Testis (tissue), 3 donors: ENCODE results near the gene HERC2. TPM values are rescaled to one million over a fixed set of nuclear protein-coding genes. Genes with fewer than 3 reads are reported as not detected.

Experiments used
- DNase-seq: peaks from one replicate; pipeline ENCODE4 v3.0.0-alpha.2; 2019
- H3K27ac ChIP-seq, 2 donors: fragments of 200-600 bp; sonication (generic); one replicate each; pipeline ENCODE4 v1.5.1; 2019
- H3K27me3 ChIP-seq: fragments of 200-600 bp; sonication (generic); one replicate; pipeline ENCODE4 v1.5.1; 2019
- H3K36me3 ChIP-seq: fragments of 200-600 bp; sonication (generic); one replicate; pipeline ENCODE4 v1.5.1; 2017; ENCODE audit warnings: low read depth; ENCODE audit errors: missing control alignments
- H3K4me1 ChIP-seq: fragments of 200-600 bp; sonication (generic); one replicate; pipeline ENCODE4 v1.5.1; 2019
- H3K4me3 ChIP-seq, 2 donors: fragments of 200-600 bp; sonication (generic); one replicate each; pipeline ENCODE4 v1.5.1; 2017 to 2019
- H3K9me3 ChIP-seq: fragments of 200-600 bp; sonication (generic); one replicate; pipeline ENCODE4 v1.5.1; 2017
- CTCF ChIP-seq, 3 experiments: fragments of 450-650 bp in 2 of 3; fragments of 200-600 bp in 1 of 3; sonication (generic) in 1 of 3; IDR thresholded peaks; one replicate each; pipeline ENCODE4 v1.5.1; 2016 to 2019; ENCODE audit warnings: antibody characterized with exemption in 3 of 3, mild to moderate bottlenecking in 2 of 3, moderate library complexity in 1 of 3
- POLR2A ChIP-seq: fragments of 450-650 bp; IDR thresholded peaks from one replicate; pipeline ENCODE4 v1.6.1; 2017; ENCODE audit warnings: antibody characterized with exemption, mild to moderate bottlenecking, moderate library complexity
- WGBS, 2 donors: methylation state at CpG; one replicate each; pipeline ENCODE4 v1.1.5; 2018; 5-methylcytosine and 5-hydroxymethylcytosine counted together
- intact Hi-C: fragments of 100-400 bp; cut with DNase I; formaldehyde crosslinking; loops from one replicate; pipeline ENCODE4 v1.15.1; 2023; ENCODE audit warnings: low total_unique reads
- polyA plus RNA-seq: library from polyadenylated mRNA; stranded (reverse); fragments of 350-450 nt; fragmentation: Illumina TruSeq; extraction: RNeasy Lipid Tissue Mini Kit (QIAGEN cat#74804); gene quantifications from one replicate; pipeline ENCODE4 v1.2.3, GENCODE V29; 2014; ENCODE audit warnings: low read depth, low replicate concordance; ENCODE audit not compliant: insufficient read depth
- total RNA-seq, 2 donors: library from RNA; depleted of rRNA; stranded (reverse); fragments of >200 nt; gene quantifications; one replicate each; pipeline ENCODE4 v1.2.3, GENCODE V29; 2016

Gene HERC2
- total and polyA plus RNA-seq, 3 donors from 2014 or later, result 45.6 to 113 (median 78.2) TPM

DNA sequence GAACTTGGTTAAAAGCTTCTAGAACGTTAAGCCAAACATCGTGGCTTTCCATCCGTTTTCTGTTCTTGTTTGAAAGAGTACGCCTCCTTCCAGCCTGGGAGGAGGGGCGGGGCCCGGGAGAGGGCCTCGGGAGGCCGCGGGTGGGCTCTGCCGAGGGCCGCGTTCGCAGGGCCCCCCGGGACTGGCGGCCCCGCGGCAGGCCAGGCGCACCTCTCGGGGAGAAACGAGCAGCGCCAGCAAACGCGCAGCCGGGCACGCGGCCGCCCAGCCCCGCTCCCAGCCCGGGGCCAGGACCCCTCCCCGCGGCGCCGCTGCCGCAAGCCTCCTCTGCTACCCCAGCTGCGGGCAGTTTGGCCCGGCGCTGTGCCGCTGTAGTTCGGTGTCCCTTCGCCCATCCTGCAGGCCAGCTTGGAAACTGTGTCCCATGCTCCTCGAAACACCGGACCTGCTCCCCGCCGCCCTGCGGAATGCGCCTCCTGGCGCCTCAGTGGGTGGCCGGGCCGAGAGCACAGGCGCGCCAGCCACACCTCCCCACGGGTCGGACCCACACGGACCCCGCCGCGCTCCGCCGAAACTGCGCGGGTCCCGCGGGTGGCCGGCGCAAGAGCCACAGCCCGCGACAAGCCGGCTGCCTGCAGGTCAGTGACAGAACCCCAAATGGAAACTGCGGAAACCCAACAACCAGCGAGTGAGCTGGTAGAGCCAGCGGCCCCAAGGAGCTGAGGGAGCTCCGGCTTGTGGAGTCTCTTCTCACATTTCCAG, 225.1 kb downstream of the HERC2 start:
- TF ChIP-seq CTCF (IDR thresholded peaks at IDR 0.05), result no peak
- H3K27me3 ChIP-seq, result no peaks in the 10 kb centered on the region
- peak overlapping the region; percentile 28 to 70 for H3K27ac ChIP-seq
- H3K9me3 ChIP-seq, result no peaks in the 10 kb centered on the region
- WGBS, 2 donors, result 2 to 10% methylated on average over 7 to 68 of the region's 72 CpGs
- peaks cover 21% of the 10 kb centered on the region for H3K4me1 ChIP-seq
- no peak for DNase-seq
- no peaks in the 10 kb centered on the region for H3K36me3 ChIP-seq
- intact Hi-C loops, result no loop called here
- peak overlapping the region; percentile 49 to 55 for H3K4me3 ChIP-seq

GRCh38 chr15:28096411-28096669, 225.6 kb downstream of the HERC2 start:
- TF ChIP-seq POLR2A (no peak), CTCF (IDR thresholded peaks at IDR 0.05) (no peak)
- Histone ChIP-seq H3K4me3 (peak overlapping the region; percentile 49 to 55), H3K4me1 (peaks cover 21% of the 10 kb centered on the region), H3K36me3 (no peaks in the 10 kb centered on the region), H3K27me3 (no peaks in the 10 kb centered on the region), H3K9me3 (no peaks in the 10 kb centered on the region), H3K27ac (peak overlapping the region; percentile 28 to 70)
- 0% methylated on average over 9 to 13 of the region's 13 CpGs for WGBS, 2 donors
- intact Hi-C loops, result no loop called here
- DNase-seq, result no peak

DNA sequence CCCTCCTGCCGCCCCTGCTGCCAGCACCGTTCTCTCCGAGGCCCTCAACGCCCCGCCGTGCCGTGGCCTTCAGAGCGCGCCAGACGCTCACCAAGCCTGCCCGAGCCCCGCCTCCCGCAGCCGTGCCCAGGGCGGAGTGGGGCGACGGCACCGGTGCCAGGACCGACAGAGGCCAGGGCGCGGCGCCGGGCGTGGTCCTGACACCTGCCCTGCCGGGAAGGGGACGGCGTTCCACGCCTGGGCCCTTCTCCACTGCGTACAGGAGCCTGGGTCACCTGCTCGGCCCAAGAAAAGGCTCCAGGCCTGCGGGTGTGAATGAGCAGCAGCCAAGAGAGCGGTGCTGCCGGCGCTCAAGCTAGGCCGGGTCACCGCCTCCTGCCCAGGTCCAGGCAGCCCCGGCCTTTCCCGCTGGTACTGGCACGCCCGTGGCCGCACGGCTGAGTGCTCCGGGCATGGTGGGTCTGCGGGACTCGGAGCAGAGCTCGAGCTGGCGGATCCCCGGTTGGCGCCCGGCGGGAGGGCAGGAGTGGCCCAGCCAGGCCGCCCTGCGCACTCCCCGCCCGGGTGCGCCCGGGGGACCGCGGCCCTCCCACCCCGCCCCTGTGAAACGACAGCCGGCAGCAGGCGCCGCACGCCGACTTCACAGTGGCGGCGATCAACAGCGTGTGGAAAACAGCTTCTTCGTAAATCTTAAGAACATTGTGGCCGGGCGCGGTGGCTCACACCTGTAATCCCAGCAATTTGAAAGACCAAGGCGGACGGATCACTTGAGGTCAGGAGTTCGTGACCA, 227.1 kb downstream of the HERC2 start:
- H3K9me3 ChIP-seq, result no peaks in the 10 kb centered on the region
- peak overlapping the region; percentile 49 to 55 for H3K4me3 ChIP-seq
- DNase-seq, result no peak
- H3K27me3 ChIP-seq, result no peaks in the 10 kb centered on the region
- no peaks in the 10 kb centered on the region for H3K36me3 ChIP-seq
- TF ChIP-seq POLR2A, result no peak
- no peak for TF ChIP-seq CTCF (IDR thresholded peaks at IDR 0.05)
- H3K4me1 ChIP-seq, result peaks cover 21% of the 10 kb centered on the region
- WGBS, 2 donors, result 8 to 15% methylated on average over 11 to 44 of the region's 76 CpGs
- intact Hi-C loops, result no loop called here
- H3K27ac ChIP-seq, result peak overlapping the region in 1 of 2 donors; percentile 14

GRCh38 chr15:28093752-28094535, 228.0 kb downstream of the HERC2 start:
- 51 to 59% methylated on average over 18 to 20 of the region's 20 CpGs for WGBS, 2 donors
- no peaks in the 10 kb centered on the region for H3K9me3 ChIP-seq
- TF ChIP-seq CTCF (IDR thresholded peaks at IDR 0.05), result no peak
- TF ChIP-seq POLR2A, result no peak
- H3K27me3 ChIP-seq, result no peaks in the 10 kb centered on the region
- peaks cover 20% of the 10 kb centered on the region for H3K4me1 ChIP-seq
- DNase-seq, result no peak
- peak overlapping the region in 1 of 2 donors; percentile 49 for H3K4me3 ChIP-seq
- H3K36me3 ChIP-seq, result no peaks in the 10 kb centered on the region
- intact Hi-C loops, result no loop called here
- no peak overlapping the region for H3K27ac ChIP-seq
